GM12878 (cell line): ENCODE measurements around the gene STRIP2. TPM values are rescaled to one million over a fixed set of nuclear protein-coding genes. Genes with fewer than 3 reads are reported as not detected.

Source experiments
- ATAC-seq: fragments of 200-7000 bp; cut with Tn5 transposase; 3 replicates; pipeline ENCODE4 v1.9.1; 2020; ENCODE audit warnings: mild to moderate bottlenecking, moderate library complexity
- BruUV-seq: library from RNA; stranded (reverse); fragments of 400-500 nt; replicated peaks from 2 replicates; lab custom pipeline; 2021; lab: Mats Ljungman, UMichigan
- CTCF ChIA-PET: fragments of 300-600 bp; sonication (Branson Sonifier 250); formaldehyde crosslinking; extraction: SDS; loops from one replicate; lab custom pipeline; 2021; ENCODE audit warnings: inconsistent platforms; lab: Yijun Ruan, JAX
- POLR2A ChIA-PET: fragments of 350-600 bp; formaldehyde crosslinking; extraction: SDS; loops from one replicate; lab custom pipeline; 2021; ENCODE audit warnings: inconsistent platforms; lab: Charles Lee
- RAD21 ChIA-PET: fragments of 300-600 bp; sonication (Branson Sonifier 250); formaldehyde crosslinking; loops from one replicate; lab custom pipeline; 2023; ENCODE audit warnings: antibody characterized with exemption; ENCODE audit not compliant: unreplicated experiment; lab: Charles Lee
- SMC1A ChIA-PET: fragments of 300-600 bp; sonication (Branson Sonifier 250); formaldehyde crosslinking; loops from one replicate; lab custom pipeline; 2023; ENCODE audit not compliant: unreplicated experiment, uncharacterized antibody; lab: Charles Lee
- DNase-seq: peaks from one replicate; pipeline ENCODE4 v3.0.0-alpha.2; 2011; ENCODE audit warnings: low read depth, low spot score
- FAIRE-seq: peaks from 3 replicates; lab custom pipeline; 2011; peaks lifted over from hg19 to GRCh38; lab: Jason Lieb, UNC
- H2AFZ ChIP-seq: 2 replicates; pipeline ENCODE4 v1.6.0; 2011; ENCODE audit warnings: low read depth, low read length, control low read depth; ENCODE audit not compliant: control insufficient read depth
- H3K27ac ChIP-seq: 2 replicates; pipeline ENCODE4 v1.5.1; 2011; ENCODE audit warnings: control low read depth; ENCODE audit not compliant: control insufficient read depth, insufficient read depth
- H3K27me3 ChIP-seq, 2 experiments: replicated peaks in 1 of 2; 2 replicates each; pipeline versions ENCODE4 v1.6.0 to v1.6.1; 2011; ENCODE audit warnings: low read length in 1 of 2; ENCODE audit not compliant: control insufficient read depth in 2 of 2, insufficient read depth in 2 of 2
- H3K36me3 ChIP-seq, 2 experiments: 2 replicates each; pipeline ENCODE4 v1.5.1; 2011; ENCODE audit warnings: low read length in 1 of 2; ENCODE audit not compliant: control insufficient read depth in 2 of 2, insufficient read depth in 2 of 2
- H3K4me1 ChIP-seq: 2 replicates; pipeline ENCODE4 v1.6.1; 2011; ENCODE audit warnings: mild to moderate bottlenecking, low read length, moderate library complexity, mixed read lengths; ENCODE audit not compliant: control insufficient read depth, insufficient read depth
- H3K4me2 ChIP-seq: 2 replicates; pipeline ENCODE4 v1.6.0; 2011; ENCODE audit warnings: control low read depth; ENCODE audit not compliant: control insufficient read depth, insufficient read depth
- H3K4me3 ChIP-seq: fragments of 200-600 bp; sonication (generic); 2 replicates; pipeline ENCODE4 v1.5.1; 2016
- H3K79me2 ChIP-seq: 2 replicates; pipeline ENCODE4 v1.6.0; 2011; ENCODE audit warnings: low read length; ENCODE audit not compliant: control insufficient read depth, insufficient read depth
- H3K9ac ChIP-seq: 2 replicates; pipeline ENCODE4 v1.8.0; 2011; ENCODE audit warnings: low read length, control low read depth, mixed read lengths; ENCODE audit not compliant: control insufficient read depth, insufficient read depth
- H3K9me3 ChIP-seq: replicated peaks from 3 replicates; pipeline ENCODE4 v1.5.1; 2011; ENCODE audit warnings: mild to moderate bottlenecking, low read length; ENCODE audit not compliant: control insufficient read depth, insufficient read depth
- H4K20me1 ChIP-seq: 2 replicates; pipeline ENCODE4 v1.6.0; 2011; ENCODE audit not compliant: control insufficient read depth, insufficient read depth
- BHLHE40 ChIP-seq, 2 experiments: fragments of 450-650 bp in 1 of 2; IDR thresholded peaks; 2 replicates each; pipeline ENCODE4 v1.6.1; 2011 to 2017; ENCODE audit warnings: low read depth in 2 of 2, borderline replicate concordance in 1 of 2, improper control_type of control experiment in 1 of 2, low read length in 1 of 2, mild to moderate bottlenecking in 1 of 2
- CREM ChIP-seq: IDR thresholded peaks from 2 replicates; pipeline ENCODE4 v1.6.1; 2014; ENCODE audit warnings: antibody characterized with exemption, low read depth
- FOS ChIP-seq: IDR thresholded peaks from 3 replicates; pipeline ENCODE4 v1.6.1; 2011; ENCODE audit warnings: borderline replicate concordance; ENCODE audit not compliant: insufficient read length; ENCODE audit errors: extremely low read depth
- HDAC2 ChIP-seq: fragments of 200-600 bp; sonication (generic); IDR thresholded peaks from 2 replicates; pipeline ENCODE4 v1.6.1; 2017
- LARP7 ChIP-seq: fragments of 450-650 bp; IDR thresholded peaks from 2 replicates; pipeline ENCODE4 v1.6.1; 2017; ENCODE audit warnings: mild to moderate bottlenecking
- NR2C1 ChIP-seq: fragments of 450-650 bp; IDR thresholded peaks from 2 replicates; pipeline ENCODE4 v1.6.1; 2017; ENCODE audit warnings: antibody characterized with exemption, mild to moderate bottlenecking, moderate library complexity
- NRF1 ChIP-seq: conservative IDR thresholded peaks from 2 replicates; pipeline ENCODE4 v1.6.1; 2011; ENCODE audit warnings: mild to moderate bottlenecking, low read depth, low read length, improper control_type of control experiment
- RAD51 ChIP-seq: fragments of 450-650 bp; IDR thresholded peaks from 2 replicates; pipeline ENCODE4 v1.6.1; 2016; ENCODE audit warnings: moderate library complexity, mild to moderate bottlenecking, inconsistent platforms
- RBBP5 ChIP-seq: fragments of 200-600 bp; sonication (generic); conservative IDR thresholded peaks from 2 replicates; pipeline ENCODE4 v1.6.1; 2016
- SIX5 ChIP-seq: IDR thresholded peaks from 2 replicates; pipeline ENCODE4 v1.6.1; 2011; ENCODE audit warnings: mild to moderate bottlenecking, low read depth, low read length, moderate library complexity; ENCODE audit not compliant: severe bottlenecking
- SMARCA5 ChIP-seq: fragments of 450-650 bp; IDR thresholded peaks from 2 replicates; pipeline ENCODE4 v1.6.1; 2017; ENCODE audit warnings: mild to moderate bottlenecking
- SMC3 ChIP-seq: IDR thresholded peaks from 2 replicates; pipeline ENCODE4 v1.6.1; 2011; ENCODE audit warnings: low read length, improper control_type of control experiment, borderline replicate concordance
- SRF ChIP-seq, 2 experiments: IDR thresholded peaks; 2 replicates each; pipeline ENCODE4 v1.6.1; 2011; ENCODE audit warnings: low read depth in 2 of 2, low read length in 2 of 2, mild to moderate bottlenecking in 1 of 2, moderate library complexity in 1 of 2
- TCF3 ChIP-seq: IDR thresholded peaks from 2 replicates; pipeline ENCODE4 v1.6.1; 2012; ENCODE audit warnings: low read depth, mild to moderate bottlenecking, low read length, borderline replicate concordance; ENCODE audit not compliant: insufficient read depth
- ZNF207 ChIP-seq: fragments of 450-650 bp; IDR thresholded peaks from 2 replicates; pipeline ENCODE4 v1.6.1; 2014; ENCODE audit warnings: antibody characterized with exemption, mild to moderate bottlenecking, borderline replicate concordance
- WGBS: methylation state at CpG from one replicate; pipeline ENCODE4 v1.1.6; 2016; ENCODE audit warnings: low lambda C conversion rate; ENCODE audit not compliant: insufficient replicate concordance, insufficient coverage; ENCODE audit errors: missing lambda C conversion rate; 5-methylcytosine and 5-hydroxymethylcytosine counted together
- in situ Hi-C: fragments of 300-500 bp; cut with MboI; formaldehyde crosslinking; loops from 9 replicates; pipeline ENCODE4 v1.14.3; 2018; ENCODE audit warnings: mixed read lengths
- intact Hi-C: fragments of 100-400 bp; cut with micrococcal nuclease; formaldehyde crosslinking; loops from one replicate; pipeline ENCODE4 v1.14.2; 2022; ENCODE audit not compliant: unreplicated experiment
- polyA plus RNA-seq, 11 experiments: library from polyadenylated mRNA; depleted of rRNA in 4 of 11; unstranded in 6 of 11; stranded (reverse) in 5 of 11; fragments of >200 nt; fragmentation: Nextera tagmentation in 4 of 11; fragmentation: Illumina TruSeq in 1 of 11; extraction: Ambion mirVana in 4 of 11; extraction: Trizol in 1 of 11; gene quantifications; 1 replicate in 1 of 11; 2 replicates in 10 of 11; pipeline versions ENCODE4 v1.2.1 to v1.2.3, GENCODE V29; 2011 to 2016; ENCODE audit warnings: inconsistent platforms in 2 of 11, missing spikeins in 2 of 11, low read depth in 1 of 11
- total RNA-seq, 4 experiments: library from RNA; depleted of rRNA in 3 of 4; stranded (reverse); fragments of >200 nt in 3 of 4; fragmentation: Illumina TruSeq in 1 of 4; extraction: Trizol in 1 of 4; gene quantifications; 2 replicates each; pipeline versions ENCODE4 v1.2.1 to v1.2.3, GENCODE V29; 2013 to 2021
- TF ChIP-seq, protein P1 (sequence below): IDR thresholded peaks from 2 replicates; pipeline ENCODE4 v1.6.1; 2011; ENCODE audit warnings: low read depth, low read length, improper control_type of control experiment, borderline replicate concordance
- TF ChIP-seq, protein P2 (sequence below): fragments of 450-650 bp; IDR thresholded peaks from 2 replicates; pipeline ENCODE4 v1.6.1; 2017; ENCODE audit warnings: antibody characterized with exemption, mild to moderate bottlenecking, moderate library complexity
- TF ChIP-seq, protein P3 (sequence below): fragments of 150-350 bp; IDR thresholded peaks from 2 replicates; pipeline ENCODE4 v1.6.1; 2016; ENCODE audit warnings: low read depth, low read length

STRIP2 gene
- total and polyA plus RNA-seq, 10 of the 15 experiments (the other 5 are each of a cell fraction or from before 2014, with no cell fraction given), result 0.48 to 5.8 (median 1.8) TPM

DNA sequence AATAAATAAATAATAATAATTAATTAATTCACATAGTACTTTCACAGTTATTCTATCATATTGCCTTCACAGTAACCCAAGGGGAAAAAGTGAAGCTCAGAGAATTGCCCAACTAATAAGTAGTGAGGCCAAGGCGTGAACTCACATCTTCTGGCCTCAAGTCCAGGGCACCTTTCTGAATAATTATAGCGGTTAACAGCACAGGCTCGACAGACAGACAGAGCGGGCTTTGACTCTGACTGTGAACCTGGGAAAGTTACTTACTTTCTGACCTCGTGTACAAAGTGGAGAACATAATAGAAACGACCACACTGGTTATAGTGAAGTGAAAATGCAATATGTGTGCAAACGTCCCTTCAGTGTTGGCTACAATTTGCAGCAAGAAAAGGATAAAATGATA lies 62.4 kb downstream of the STRIP2 start (continued):
- TF ChIP-seq RAD51, result no peak
- no peak for TF ChIP-seq SIX5
- no peak for TF ChIP-seq SMARCA5
- TF ChIP-seq RBBP5, result no peak
- no peak for TF ChIP-seq FOS
- TF ChIP-seq, protein P1, sequence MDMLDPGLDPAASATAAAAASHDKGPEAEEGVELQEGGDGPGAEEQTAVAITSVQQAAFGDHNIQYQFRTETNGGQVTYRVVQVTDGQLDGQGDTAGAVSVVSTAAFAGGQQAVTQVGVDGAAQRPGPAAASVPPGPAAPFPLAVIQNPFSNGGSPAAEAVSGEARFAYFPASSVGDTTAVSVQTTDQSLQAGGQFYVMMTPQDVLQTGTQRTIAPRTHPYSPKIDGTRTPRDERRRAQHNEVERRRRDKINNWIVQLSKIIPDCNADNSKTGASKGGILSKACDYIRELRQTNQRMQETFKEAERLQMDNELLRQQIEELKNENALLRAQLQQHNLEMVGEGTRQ, result no peak

DNA sequence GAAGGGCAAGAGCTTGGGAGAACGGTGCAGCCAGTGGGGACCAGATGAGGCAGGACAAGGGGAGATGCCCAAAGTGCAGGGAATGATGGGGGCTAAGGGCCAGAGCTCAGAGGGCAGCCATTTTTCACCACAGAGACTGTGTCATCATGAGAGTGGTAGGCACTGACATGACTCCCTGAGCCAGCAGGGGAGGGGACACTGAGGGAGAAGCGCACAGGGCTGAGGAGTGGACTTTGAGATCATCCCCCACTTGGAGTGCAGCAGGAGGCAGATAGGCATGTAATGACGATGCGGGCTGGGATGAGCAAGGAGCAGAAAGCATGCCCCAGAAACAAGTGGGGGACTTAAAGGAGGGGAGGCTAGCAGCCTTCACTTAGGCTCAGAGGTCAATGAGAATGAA lies 62.9 kb downstream of the STRIP2 start:
- Histone ChIP-seq H3K4me3 (no peak overlapping the region), H4K20me1 (no peaks in the 10 kb centered on the region), H3K27me3 (no peaks in the 10 kb centered on the region), H3K4me2 (no peak overlapping the region), H3K27ac (no peak overlapping the region), H3K9me3 (no peaks in the 10 kb centered on the region), H2AFZ (no peak overlapping the region), H3K36me3 (no peaks in the 10 kb centered on the region), H3K9ac (no peak overlapping the region), H3K79me2 (no peaks in the 10 kb centered on the region), H3K4me1 (peaks cover 17% of the 10 kb centered on the region; the same call in 1 of the 2 replicates)
- intact Hi-C loops, result no loop called here
- ATAC-seq (no peak), FAIRE-seq (no peak), DNase-seq (no peak)
- ChIA-PET RAD21 (no interaction called here), CTCF (interaction anchor here (0.8 to 1.4 kb wide), 2 partner anchors 13 to 323 kb away, joined by 3 to 5 read pairs; no protein-coding TSS in a partner anchor), SMC1A (interaction anchor here (0.5 kb wide), 1 partner anchor 174 kb away, joined by 3 read pairs; no protein-coding TSS in a partner anchor), POLR2A (no interaction called here)
- in situ Hi-C loops, result no loop called here
- BruUV-seq, result no TSS peak
- 98% methylated on average over 4 of the region's 4 CpGs for WGBS
- no peak for TF ChIP-seq ZNF207
- TF ChIP-seq SMC3, result no peak
- TF ChIP-seq BHLHE40 (IDR thresholded peaks at IDR 0.05; ENCODE audit: borderline replicate concordance in 1 of 2, low read depth in 2 of 2, low read length in 1 of 2), result no peak
- TF ChIP-seq, protein P2, sequence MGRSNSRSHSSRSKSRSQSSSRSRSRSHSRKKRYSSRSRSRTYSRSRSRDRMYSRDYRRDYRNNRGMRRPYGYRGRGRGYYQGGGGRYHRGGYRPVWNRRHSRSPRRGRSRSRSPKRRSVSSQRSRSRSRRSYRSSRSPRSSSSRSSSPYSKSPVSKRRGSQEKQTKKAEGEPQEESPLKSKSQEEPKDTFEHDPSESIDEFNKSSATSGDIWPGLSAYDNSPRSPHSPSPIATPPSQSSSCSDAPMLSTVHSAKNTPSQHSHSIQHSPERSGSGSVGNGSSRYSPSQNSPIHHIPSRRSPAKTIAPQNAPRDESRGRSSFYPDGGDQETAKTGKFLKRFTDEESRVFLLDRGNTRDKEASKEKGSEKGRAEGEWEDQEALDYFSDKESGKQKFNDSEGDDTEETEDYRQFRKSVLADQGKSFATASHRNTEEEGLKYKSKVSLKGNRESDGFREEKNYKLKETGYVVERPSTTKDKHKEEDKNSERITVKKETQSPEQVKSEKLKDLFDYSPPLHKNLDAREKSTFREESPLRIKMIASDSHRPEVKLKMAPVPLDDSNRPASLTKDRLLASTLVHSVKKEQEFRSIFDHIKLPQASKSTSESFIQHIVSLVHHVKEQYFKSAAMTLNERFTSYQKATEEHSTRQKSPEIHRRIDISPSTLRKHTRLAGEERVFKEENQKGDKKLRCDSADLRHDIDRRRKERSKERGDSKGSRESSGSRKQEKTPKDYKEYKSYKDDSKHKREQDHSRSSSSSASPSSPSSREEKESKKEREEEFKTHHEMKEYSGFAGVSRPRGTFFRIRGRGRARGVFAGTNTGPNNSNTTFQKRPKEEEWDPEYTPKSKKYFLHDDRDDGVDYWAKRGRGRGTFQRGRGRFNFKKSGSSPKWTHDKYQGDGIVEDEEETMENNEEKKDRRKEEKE, result no peak
- TF ChIP-seq HDAC2, result no peak
- no peak for TF ChIP-seq LARP7
- TF ChIP-seq TCF3, result no peak
- TF ChIP-seq, protein P3, sequence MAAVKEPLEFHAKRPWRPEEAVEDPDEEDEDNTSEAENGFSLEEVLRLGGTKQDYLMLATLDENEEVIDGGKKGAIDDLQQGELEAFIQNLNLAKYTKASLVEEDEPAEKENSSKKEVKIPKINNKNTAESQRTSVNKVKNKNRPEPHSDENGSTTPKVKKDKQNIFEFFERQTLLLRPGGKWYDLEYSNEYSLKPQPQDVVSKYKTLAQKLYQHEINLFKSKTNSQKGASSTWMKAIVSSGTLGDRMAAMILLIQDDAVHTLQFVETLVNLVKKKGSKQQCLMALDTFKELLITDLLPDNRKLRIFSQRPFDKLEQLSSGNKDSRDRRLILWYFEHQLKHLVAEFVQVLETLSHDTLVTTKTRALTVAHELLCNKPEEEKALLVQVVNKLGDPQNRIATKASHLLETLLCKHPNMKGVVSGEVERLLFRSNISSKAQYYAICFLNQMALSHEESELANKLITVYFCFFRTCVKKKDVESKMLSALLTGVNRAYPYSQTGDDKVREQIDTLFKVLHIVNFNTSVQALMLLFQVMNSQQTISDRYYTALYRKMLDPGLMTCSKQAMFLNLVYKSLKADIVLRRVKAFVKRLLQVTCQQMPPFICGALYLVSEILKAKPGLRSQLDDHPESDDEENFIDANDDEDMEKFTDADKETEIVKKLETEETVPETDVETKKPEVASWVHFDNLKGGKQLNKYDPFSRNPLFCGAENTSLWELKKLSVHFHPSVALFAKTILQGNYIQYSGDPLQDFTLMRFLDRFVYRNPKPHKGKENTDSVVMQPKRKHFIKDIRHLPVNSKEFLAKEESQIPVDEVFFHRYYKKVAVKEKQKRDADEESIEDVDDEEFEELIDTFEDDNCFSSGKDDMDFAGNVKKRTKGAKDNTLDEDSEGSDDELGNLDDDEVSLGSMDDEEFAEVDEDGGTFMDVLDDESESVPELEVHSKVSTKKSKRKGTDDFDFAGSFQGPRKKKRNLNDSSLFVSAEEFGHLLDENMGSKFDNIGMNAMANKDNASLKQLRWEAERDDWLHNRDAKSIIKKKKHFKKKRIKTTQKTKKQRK, result no peak
- TF ChIP-seq SRF (IDR thresholded peaks at IDR 0.05; ENCODE audit: low read depth in 2 of 2, low read length in 2 of 2), result no peak
- TF ChIP-seq NRF1, result no peak
- TF ChIP-seq NR2C1, result no peak
- no peak for TF ChIP-seq CREM
